Non-pigmented ciliary epithelial cell (primary cell): ENCODE data around the gene GNG12.

Experiments
- DNase-seq: peaks from one replicate; pipeline ENCODE4 v3.0.0-alpha.2; 2010; ENCODE audit warnings: low read depth

GNG12 gene

GRCh38 chr1:67832737-67833601 is at the start of gene GNG12:
GNG12 (minus strand) TSS chr1:67833467; CDS start chr1:67707686, 125,781 bp downstream.
- DNase-seq, result no peak

DNA sequence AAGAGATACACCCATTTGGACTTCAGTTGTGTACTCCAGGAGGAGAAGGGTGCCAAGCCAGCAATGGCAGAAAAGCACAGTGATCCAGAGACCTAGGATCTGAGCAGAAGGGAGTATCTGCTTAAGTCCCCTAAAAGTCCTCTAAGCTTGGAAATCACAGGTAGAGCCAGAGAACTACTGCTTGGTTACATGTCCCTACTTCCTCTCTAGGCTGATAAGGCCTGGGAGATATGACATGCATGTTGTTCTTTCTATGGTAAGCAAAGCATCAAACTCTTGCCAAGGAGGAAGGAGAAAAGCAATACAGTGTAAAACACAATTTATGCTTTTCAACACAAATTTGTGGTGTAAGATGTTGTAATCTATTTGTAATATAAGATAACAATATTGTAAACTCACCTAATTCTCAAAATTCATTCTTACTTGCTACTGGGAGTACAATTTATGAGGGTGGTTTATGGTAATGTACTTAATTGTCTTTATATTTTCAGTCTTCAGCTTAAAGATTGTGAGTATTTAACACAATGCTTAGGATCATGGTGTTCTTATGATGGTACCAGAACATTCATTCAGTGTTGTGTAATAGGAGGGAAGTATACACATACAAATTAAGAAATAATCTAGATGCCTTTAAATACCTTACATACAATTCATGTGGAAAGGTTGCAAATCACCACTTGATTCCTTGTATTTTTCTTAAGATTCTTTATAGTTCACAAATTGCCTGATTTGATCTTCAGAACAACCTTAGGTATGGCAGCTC is 49.1 kb upstream of the GNG12 start:
- no peak for DNase-seq

DNA sequence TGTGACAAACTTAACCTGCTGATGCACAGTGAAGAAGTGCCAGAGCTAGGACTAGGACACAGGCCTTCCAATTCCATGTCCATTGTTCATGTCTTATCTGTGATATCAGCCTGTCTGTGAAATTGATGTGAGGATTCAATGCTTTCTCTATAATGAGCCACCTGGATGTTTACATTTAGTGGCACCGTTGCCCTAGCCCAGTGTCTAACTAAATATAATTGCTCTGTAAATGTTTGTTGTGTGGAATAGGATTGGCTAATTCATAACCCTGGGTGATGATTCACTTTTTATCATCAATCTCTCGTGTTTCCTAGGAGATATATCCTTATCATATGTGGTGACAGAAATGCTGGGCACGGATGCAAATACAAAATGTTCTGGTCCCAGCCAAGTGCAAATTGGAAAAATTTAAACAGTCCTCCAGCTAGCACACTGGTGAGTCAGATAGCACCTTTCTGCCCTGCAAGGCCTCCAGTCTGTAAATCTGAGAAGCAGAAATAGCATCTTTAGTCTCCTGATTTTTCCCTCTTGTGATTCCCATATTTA is 46.9 kb upstream of the GNG12 start:
- peak; percentile 66 for DNase-seq

GRCh38 chr1:67879485-67879884 is 46.2 kb upstream of the GNG12 start:
- DNase-seq, result no peak

- DNase-seq, result peak; percentile 56
Observed at GRCh38 chr1:67874501-67875111, 41.3 kb upstream of the GNG12 start.

DNA sequence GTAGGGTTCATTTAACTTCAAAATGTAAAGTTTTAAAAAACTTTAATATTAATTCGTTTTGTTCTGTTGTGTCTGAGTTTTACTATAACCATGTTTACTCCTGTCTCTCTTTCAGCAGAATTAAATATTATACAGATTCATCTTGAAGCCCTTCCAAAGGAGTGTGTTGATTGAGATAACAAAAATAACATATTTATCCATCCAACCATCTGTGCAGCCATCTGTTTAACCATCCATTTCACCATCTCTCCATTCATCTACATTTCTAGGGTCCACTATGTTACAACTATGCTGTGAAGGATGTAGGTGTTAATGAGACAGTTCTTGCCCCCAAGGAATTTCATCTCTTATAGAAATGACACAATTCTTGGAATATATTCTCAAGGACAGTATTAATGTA is 36.0 kb upstream of the GNG12 start:
- no peak for DNase-seq

- DNase-seq, result no peak
Observed at GRCh38 chr1:67863637-67864036, 30.4 kb upstream of the GNG12 start.

- DNase-seq, result no peak
Observed at GRCh38 chr1:67862685-67863084, 29.4 kb upstream of the GNG12 start.

DNA sequence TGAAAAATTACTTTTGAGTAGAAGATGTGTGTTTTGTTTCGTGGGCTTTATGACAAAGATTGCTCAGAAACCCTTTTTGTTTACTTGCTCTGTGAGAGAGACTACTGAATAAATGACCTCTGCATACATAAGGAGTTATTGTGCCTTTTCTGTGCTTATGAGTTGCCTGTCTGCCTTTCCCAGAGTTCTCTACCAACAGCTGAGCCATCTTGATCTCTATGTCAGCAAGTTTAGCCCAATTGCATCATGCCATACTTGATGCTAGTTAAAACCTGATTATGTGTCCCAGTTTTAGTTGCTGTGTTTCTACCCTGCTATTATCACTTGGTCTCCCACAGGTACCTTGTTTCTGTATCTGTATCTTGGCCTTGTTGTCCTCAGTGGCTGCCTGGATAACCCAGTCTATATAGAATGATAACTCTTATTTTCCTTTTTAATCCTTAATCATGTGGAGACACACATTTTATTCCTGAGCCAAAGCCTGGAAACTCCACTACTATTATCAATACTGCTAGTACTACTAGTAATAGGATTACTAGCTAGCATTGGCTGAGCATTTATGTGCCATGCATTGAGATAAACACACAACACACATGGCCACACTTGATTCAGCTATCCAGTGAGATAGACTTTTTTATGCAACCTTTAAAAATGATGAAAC is 28.7 kb upstream of the GNG12 start:
- no peak for DNase-seq

DNA sequence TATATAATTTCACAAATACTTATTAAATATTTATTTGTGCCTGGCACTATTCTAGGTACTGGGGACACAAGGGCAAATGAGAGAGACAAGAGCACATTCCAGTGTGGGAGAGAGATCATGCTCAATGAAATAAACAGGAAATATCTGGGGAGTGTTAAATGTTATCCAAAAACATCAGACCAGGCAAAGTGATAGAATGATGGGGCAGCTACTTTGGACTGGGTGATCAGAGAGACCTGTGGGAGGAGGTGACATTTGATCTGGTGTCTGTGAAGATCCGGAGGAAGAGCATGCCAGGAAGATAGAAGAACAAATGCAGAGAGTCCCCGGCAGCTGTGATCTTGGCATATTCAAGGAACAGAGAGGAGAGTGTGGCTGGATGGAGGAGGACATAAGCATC is 27.5 kb upstream of the GNG12 start:
- DNase-seq, result no peak

DNA sequence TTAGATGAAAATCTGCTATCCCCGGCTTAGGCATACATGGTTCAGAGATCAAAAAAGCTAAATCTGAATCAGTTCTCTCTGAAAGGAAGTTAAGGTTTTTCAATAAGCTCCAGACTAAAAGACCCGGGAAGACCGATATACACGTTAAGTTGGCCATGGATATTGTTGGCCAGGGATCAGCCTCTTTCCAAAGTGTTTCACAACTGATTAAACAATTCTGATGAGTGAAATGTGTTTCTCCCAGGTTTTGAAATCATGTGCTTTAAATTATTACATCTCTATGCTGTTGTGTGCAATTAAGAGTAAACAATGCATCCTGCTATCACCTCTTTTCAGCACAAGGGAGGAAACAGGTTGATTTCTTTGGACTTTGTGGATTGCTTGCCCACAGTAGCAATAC is 23.7 kb upstream of the GNG12 start:
- no peak for DNase-seq

DNA sequence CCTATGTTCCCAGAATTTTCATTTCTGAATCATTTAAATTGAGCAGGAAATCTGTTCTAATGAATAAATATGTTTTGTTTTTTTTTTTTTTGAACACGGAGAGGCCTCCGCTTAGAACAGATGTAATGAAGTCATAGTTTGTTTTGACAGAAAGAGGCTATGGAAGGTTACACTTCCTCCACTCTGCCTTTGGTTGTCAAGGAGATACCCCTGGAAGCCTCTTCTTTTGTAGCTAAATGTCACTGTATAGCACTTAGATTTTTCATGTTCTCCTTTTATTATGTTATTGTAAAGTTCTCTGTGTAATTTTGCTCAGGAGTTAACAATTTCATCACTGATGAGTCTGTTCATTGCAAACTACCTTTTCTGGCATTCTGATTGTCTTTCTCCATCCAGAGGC is 22.7 kb upstream of the GNG12 start:
- no peak for DNase-seq

- no peak for DNase-seq
Observed at GRCh38 chr1:67855444-67855843, 22.2 kb upstream of the GNG12 start.

DNA sequence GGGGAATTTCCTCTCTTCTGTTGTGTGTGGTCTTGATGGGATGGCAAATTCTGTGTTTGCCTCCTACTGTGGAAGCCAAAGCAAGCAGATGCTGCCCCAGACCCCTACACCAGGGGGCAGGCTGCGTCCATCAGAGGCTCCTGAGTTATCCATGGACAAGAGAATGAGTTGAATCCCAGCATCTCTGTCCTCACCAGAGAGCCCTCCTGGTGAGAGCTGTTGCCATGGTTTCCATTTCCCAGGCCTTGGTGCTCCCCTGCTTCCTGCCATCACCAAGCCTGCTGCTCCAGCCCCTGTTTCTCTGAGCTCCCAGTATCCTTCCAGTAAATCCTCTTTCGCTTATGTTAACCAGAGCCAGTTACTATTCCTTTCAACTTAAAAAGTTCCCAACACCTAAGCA is 20.4 kb upstream of the GNG12 start:
- DNase-seq, result peak; percentile 74

- no peak for DNase-seq
Observed at GRCh38 chr1:67851800-67852199, 18.5 kb upstream of the GNG12 start.

DNA sequence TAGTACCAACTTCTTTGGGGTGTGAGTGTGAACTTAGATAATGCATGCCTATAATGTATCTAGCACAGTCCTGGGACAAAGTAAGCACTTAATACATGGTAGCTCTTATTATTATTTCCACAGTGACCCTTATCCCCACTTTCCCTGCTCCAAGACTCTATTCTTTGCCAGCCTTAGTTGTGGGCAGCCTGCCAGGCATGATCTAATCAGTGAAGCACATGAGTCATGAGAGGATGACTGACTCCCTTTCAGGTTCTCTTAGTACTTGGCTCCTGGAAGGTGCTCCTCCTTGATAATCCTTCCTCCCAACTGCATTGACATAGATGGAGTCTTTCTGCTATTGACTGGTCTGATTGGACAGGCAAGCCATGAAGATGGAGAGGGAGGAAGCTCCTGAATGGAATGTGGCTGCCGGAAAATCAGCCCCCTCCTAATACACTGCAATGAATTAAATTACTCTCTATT is 17.4 kb upstream of the GNG12 start:
- peak; percentile 75 for DNase-seq

- no peak for DNase-seq
Observed at GRCh38 chr1:67850151-67850551, 16.9 kb upstream of the GNG12 start.

DNA sequence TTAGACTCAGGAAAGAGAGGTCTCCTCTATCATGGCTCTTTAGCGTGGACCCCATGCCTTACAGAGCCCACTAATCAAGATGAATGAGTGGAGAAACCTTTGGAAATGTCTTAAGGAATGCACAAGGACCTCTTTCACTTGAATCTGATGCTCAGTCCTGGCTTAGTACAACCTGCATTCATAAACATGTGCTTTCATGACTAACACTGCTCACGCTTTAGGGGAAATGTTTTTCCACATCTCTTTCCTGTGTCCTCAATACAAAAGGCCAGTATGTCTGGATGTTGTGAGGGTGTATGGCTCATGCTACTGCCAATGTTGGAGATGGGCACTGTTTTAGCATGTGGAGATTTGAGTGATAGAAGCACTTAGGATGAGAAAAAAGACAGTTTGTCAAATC is 14.2 kb upstream of the GNG12 start:
- no peak for DNase-seq

DNA sequence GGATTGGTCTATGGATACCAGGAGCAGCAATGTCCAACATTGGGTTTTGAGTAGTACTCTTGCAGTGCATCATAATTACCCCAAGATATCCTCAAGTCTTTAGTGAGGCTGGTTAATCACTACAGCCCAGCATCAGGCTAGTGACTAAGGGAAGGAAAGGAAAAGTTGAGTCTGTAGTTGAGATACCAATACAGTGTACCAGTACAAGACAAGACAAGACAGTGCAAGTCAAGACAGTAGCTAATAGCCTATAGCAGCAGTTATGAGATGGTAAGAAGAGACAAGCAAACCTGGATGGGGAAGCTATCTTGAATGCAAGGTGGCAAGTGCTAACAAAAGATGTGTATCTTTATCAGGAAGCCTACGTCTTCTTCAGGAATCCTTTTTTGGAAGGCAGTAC is 13.3 kb upstream of the GNG12 start:
- no peak for DNase-seq

DNA sequence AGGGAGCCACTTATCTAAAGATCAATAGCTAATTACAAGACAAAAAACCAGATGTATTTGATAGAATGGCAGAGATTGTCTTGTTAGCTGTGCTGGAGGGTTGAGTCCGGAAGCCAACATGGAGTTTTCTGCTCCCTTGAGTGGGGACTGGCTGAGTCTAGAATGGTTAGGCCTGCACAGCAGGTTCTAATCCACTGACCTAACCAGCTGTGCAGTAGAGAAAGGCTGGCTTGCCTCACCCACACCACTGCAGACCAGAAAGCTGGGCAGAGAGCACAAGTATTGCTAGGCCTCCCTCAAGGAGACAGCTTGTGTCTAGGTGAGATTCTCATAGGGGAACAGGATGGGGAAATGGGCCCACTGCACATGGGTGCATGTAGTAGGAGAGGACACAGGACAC is 11.7 kb upstream of the GNG12 start:
- no peak for DNase-seq

- DNase-seq, result no peak
Observed at GRCh38 chr1:67843746-67844145, 10.5 kb upstream of the GNG12 start.

DNA sequence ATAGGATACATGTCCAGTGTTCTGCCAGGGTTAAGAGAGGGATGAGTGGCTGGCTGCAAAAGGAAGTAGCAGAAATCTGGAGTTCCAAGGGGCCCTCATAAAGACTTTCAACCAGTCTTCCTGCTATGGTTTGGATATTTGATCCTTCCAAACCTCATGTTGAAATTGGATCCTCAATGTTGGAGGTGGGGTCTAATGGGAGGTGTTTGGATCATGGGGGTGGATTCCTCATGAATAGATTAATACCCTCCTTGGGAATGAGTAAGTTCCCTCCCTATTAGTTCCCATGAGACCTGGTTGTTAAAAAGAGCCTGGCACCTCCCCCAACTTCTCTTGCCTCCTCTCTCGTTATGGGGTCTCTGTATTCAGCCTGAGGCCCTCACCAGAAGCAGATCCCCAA is 10.1 kb upstream of the GNG12 start:
- DNase-seq, result no peak
